B cell (primary cell): Measurements from ENCODE around the gene DEF6. TPM values are rescaled to one million over a fixed set of nuclear protein-coding genes. Genes with fewer than 3 reads are reported as not detected.

ENCODE experiments used
- ATAC-seq: fragments of 200-7000 bp; cut with Tn5 transposase; one replicate; pipeline ENCODE4 v1.10.0; 2021; ENCODE audit warnings: low read depth, mild to moderate bottlenecking, moderate number of reproducible peaks, moderate library complexity
- CTCF ChIA-PET: fragments of 350-600 bp; sonication (Branson Sonifier 250); formaldehyde crosslinking; loops from one replicate; lab custom pipeline; 2021; ENCODE audit warnings: antibody characterized with exemption, inconsistent platforms; lab: Charles Lee
- POLR2A ChIA-PET: fragments of 350-600 bp; sonication (Branson Sonifier 250); formaldehyde crosslinking; loops from one replicate; lab custom pipeline; 2021; ENCODE audit warnings: antibody characterized with exemption; lab: Charles Lee
- DNase-seq: peaks from one replicate; pipeline ENCODE4 v3.0.0; 2013
- H2AFZ ChIP-seq: 2 replicates; pipeline ENCODE4 v1.6.1; 2012; ENCODE audit warnings: mild to moderate bottlenecking, low read depth, low read length; ENCODE audit not compliant: insufficient read depth, poor library complexity, severe bottlenecking
- H3K27ac ChIP-seq, 2 donors: 1 replicate in 1 of 2; 2 replicates in 1 of 2; pipeline ENCODE4 v1.5.1; 2012 to 2013; ENCODE audit warnings: low read length in 2 of 2, mild to moderate bottlenecking in 2 of 2, moderate library complexity in 1 of 2
- H3K27me3 ChIP-seq, 4 experiments: fragments of 200-600 bp in 1 of 4; sonication (generic) in 1 of 4; replicated peaks in 1 of 4; 1 replicate in 2 of 4; 2 replicates in 2 of 4; pipeline versions ENCODE4 v1.6.1 to v1.7.0; 2013 to 2016; ENCODE audit warnings: low read length in 3 of 4, mild to moderate bottlenecking in 2 of 4, mixed read lengths in 1 of 4, moderate library complexity in 1 of 4; ENCODE audit not compliant: insufficient read depth in 4 of 4, control insufficient read depth in 3 of 4; ENCODE audit errors: control extremely low read depth in 1 of 4
- H3K36me3 ChIP-seq, 2 experiments: replicated peaks in 1 of 2; 1 replicate in 1 of 2; 2 replicates in 1 of 2; pipeline versions ENCODE4 v1.6.1 to v1.7.1; 2013; ENCODE audit warnings: low read length in 1 of 2; ENCODE audit not compliant: insufficient read depth in 2 of 2, control insufficient read depth in 1 of 2; ENCODE audit errors: control extremely low read depth in 1 of 2, extremely low read depth in 1 of 2
- H3K4me1 ChIP-seq, 2 donors: fragments of 200-600 bp in 1 of 2; sonication (generic) in 1 of 2; 1 replicate in 1 of 2; 2 replicates in 1 of 2; pipeline versions ENCODE4 v1.5.1 to v1.6.1; 2013 to 2017; ENCODE audit warnings: low read length in 2 of 2; ENCODE audit not compliant: control insufficient read depth in 2 of 2, insufficient read depth in 2 of 2
- H3K4me2 ChIP-seq: replicated peaks from 2 replicates; pipeline ENCODE3; 2012; ENCODE audit warnings: mild to moderate bottlenecking, low read depth, low read length; ENCODE audit not compliant: poor library complexity, severe bottlenecking
- H3K4me3 ChIP-seq, 5 experiments: fragments of 200-600 bp in 1 of 5; sonication (generic) in 1 of 5; 1 replicate in 3 of 5; 2 replicates in 2 of 5; pipeline versions ENCODE4 v1.5.1 to v1.7.0; 2011 to 2016; ENCODE audit warnings: low read length in 4 of 5, mild to moderate bottlenecking in 4 of 5, low read depth in 2 of 5, control low read depth in 1 of 5, moderate library complexity in 1 of 5; ENCODE audit not compliant: insufficient read depth in 1 of 5; ENCODE audit errors: control extremely low read depth in 1 of 5, extremely low read depth in 1 of 5
- H3K79me2 ChIP-seq: fragments of 200-600 bp; sonication (generic); one replicate; pipeline ENCODE4 v1.6.0; 2016; ENCODE audit warnings: low read length; ENCODE audit not compliant: control insufficient read depth, insufficient read depth
- H3K9ac ChIP-seq: fragments of 200-600 bp; sonication (generic); 2 replicates; pipeline ENCODE4 v1.6.1; 2017; ENCODE audit warnings: mild to moderate bottlenecking, low read length, moderate library complexity
- H3K9me3 ChIP-seq, 3 donors: one replicate each; pipeline versions ENCODE4 v1.6.1 to v1.7.1; 2013; ENCODE audit warnings: low read length in 2 of 3; ENCODE audit not compliant: control insufficient read depth in 2 of 3, insufficient read depth in 1 of 3; ENCODE audit errors: control extremely low read depth in 1 of 3
- H4K20me1 ChIP-seq: 2 replicates; pipeline ENCODE4 v1.6.0; 2012; ENCODE audit warnings: mild to moderate bottlenecking, low read length; ENCODE audit not compliant: insufficient read depth, control insufficient read depth, poor library complexity, severe bottlenecking
- H3K27ac Mint-ChIP-seq: one replicate; pipeline ENCODE4 v1.8.0; 2021; ENCODE audit warnings: mixed read lengths
- H3K27me3 Mint-ChIP-seq: one replicate; pipeline ENCODE4 v1.8.0; 2021; ENCODE audit warnings: mixed read lengths
- H3K4me1 Mint-ChIP-seq: one replicate; pipeline ENCODE4 v1.8.0; 2021; ENCODE audit warnings: mixed read lengths
- H3K4me3 Mint-ChIP-seq: one replicate; pipeline ENCODE4 v1.8.0; 2021; ENCODE audit warnings: mixed read lengths
- H3K9me3 Mint-ChIP-seq: one replicate; pipeline ENCODE4 v1.8.0; 2022; ENCODE audit warnings: mixed read lengths; ENCODE audit not compliant: insufficient read depth
- CTCF ChIP-seq: fragments of 200-600 bp; IDR thresholded peaks from one replicate; pipeline ENCODE4 v1.8.0; 2022; ENCODE audit warnings: antibody characterized with exemption, mild to moderate bottlenecking
- EZH2 ChIP-seq: IDR thresholded peaks from 2 replicates; pipeline ENCODE4 v1.6.1; 2012; ENCODE audit warnings: borderline replicate concordance, low read depth, mild to moderate bottlenecking, moderate library complexity, low read length; ENCODE audit not compliant: insufficient read depth, poor library complexity, severe bottlenecking
- WGBS: methylation state at CpG from one replicate; pipeline ENCODE4 v1.1.5; 2013; ENCODE audit warnings: missing lambda C conversion rate; ENCODE audit not compliant: insufficient coverage; 5-methylcytosine and 5-hydroxymethylcytosine counted together
- intact Hi-C: fragments of 100-400 bp; cut with micrococcal nuclease; formaldehyde crosslinking; loops from one replicate; pipeline ENCODE4 v1.10.0; 2022
- polyA plus RNA-seq: library from polyadenylated mRNA; depleted of rRNA; stranded (reverse); fragments of >200 nt; gene quantifications from 2 replicates; pipeline ENCODE4 v1.2.3, GENCODE V29; 2012
- total RNA-seq, 2 donors: library from RNA; stranded (reverse); fragments of 120-200 nt in 1 of 2; gene quantifications; 1 replicate in 1 of 2; 2 replicates in 1 of 2; pipeline versions ENCODE4 v1.2.3 to v1.2.4, GENCODE V29; 2013 to 2022

Gene DEF6
- total and polyA plus RNA-seq, 2 donors (not counting 1 experiment from before 2014, with no cell fraction given) = 105 to 159 TPM

GRCh38 chr6:35267897-35268296, 29.7 kb upstream of the DEF6 start:
- no CpG with 5 or more reads among the region's 2 CpGs for WGBS
- CTCF ChIA-PET = interaction anchor here (0.6 to 1.0 kb wide), 2 partner anchors 29 to 184 kb away, joined by 3 read pairs; no protein-coding TSS in a partner anchor
- H3K27ac Mint-ChIP-seq = no peak overlapping the region

DNA sequence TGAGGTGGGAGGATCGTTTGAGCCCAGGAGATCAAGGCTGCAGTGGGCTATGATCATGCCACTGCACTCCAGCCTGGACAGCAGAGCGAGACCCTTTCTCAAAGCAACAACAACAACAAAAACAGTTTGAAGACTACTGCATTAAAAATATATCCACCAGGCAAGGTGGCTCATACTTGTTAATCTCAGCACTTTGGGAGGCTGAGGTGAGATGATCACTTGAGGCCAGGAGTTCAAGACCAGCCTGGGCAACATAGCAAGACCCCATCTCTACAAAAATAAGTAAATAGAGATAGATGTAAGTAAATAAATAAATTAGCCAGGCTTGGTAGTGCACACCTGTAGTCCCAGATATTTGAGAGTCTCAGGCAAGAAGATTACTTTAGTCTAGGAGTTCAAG, 25.6 kb upstream of the DEF6 start:
- intact Hi-C loops = no loop called here
- Histone ChIP-seq H3K4me1 (no peaks in the 10 kb centered on the region), H3K4me3 (no peak overlapping the region), H3K27ac (no peak overlapping the region), H3K27me3 (no peaks in the 10 kb centered on the region), H3K79me2 (peaks cover 50% of the 10 kb centered on the region), H4K20me1 (peaks cover 10% of the 10 kb centered on the region), H3K36me3 (peaks cover 0 to 10% of the 10 kb centered on the region in 2 experiments), H2AFZ (no peak overlapping the region), H3K9me3 (no peaks in the 10 kb centered on the region), H3K9ac (no peak overlapping the region), H3K4me2 (no peak overlapping the region)
- no peak overlapping the region for H3K4me3 Mint-ChIP-seq
- WGBS = 100% methylated on average over 1 of the region's 2 CpGs
- H3K9me3 Mint-ChIP-seq = no peaks in the 10 kb centered on the region
- ATAC-seq = no peak
- no peaks in the 10 kb centered on the region for H3K27me3 Mint-ChIP-seq
- peaks cover 4% of the 10 kb centered on the region for H3K4me1 Mint-ChIP-seq
- ChIA-PET POLR2A (no interaction called here), CTCF (interaction anchor here (0.7 to 1.4 kb wide), 3 partner anchors 12 to 70 kb away, joined by 3 read pairs; partner anchors contain the start of gene ZNF76)
- H3K27ac Mint-ChIP-seq = no peak overlapping the region
- TF ChIP-seq CTCF (no peak), EZH2 (no peak)
- no peak for DNase-seq

More at GRCh38 chr6:35267897-35268296, 29.7 kb upstream of the DEF6 start:
- peaks cover 64% of the 10 kb centered on the region for H3K79me2 ChIP-seq
- no peak overlapping the region for H3K4me3 ChIP-seq
- no peaks in the 10 kb centered on the region for H3K9me3 Mint-ChIP-seq
- POLR2A ChIA-PET = interaction anchor here (0.6 to 0.7 kb wide), 2 partner anchors 9 to 81 kb away, joined by 4 read pairs; partner anchors contain the start of gene ZNF76
- TF ChIP-seq CTCF (no peak), EZH2 (no peak)
- no peak overlapping the region for H3K4me3 Mint-ChIP-seq
- H3K9ac ChIP-seq = no peak overlapping the region
- no peaks in the 10 kb centered on the region for H3K27me3 Mint-ChIP-seq
- DNase-seq = no peak
- ATAC-seq = no peak
- no peaks in the 10 kb centered on the region for H3K9me3 ChIP-seq
- H4K20me1 ChIP-seq = peaks cover 20% of the 10 kb centered on the region
- no peak overlapping the region for H3K4me2 ChIP-seq
- intact Hi-C loops = no loop called here
- H3K4me1 Mint-ChIP-seq = peaks cover 29% of the 10 kb centered on the region
- peaks cover 10 to 18% of the 10 kb centered on the region in 2 donors for H3K4me1 ChIP-seq
- no peak overlapping the region for H3K27ac ChIP-seq
- no peaks in the 10 kb centered on the region for H3K27me3 ChIP-seq
- H2AFZ ChIP-seq = no peak overlapping the region
- peaks cover 0 to 10% of the 10 kb centered on the region in 2 experiments for H3K36me3 ChIP-seq
